Tibial nerve (tissue), 4 donors: Measurements from ENCODE around the gene AGRP. TPM values are rescaled to one million over a fixed set of nuclear protein-coding genes. Genes with fewer than 3 reads are reported as not detected.
A peak's percentile ranks its signal among the peaks of the same experiment; 100 is the strongest.
"Not testable (repeated sequence)": the region's sequence is repeated elsewhere in the genome, so short reads cannot be mapped to it uniquely, and the experiment has no call there.

ENCODE experiments used
- DNase-seq, 2 donors: peaks; one replicate each; pipeline ENCODE4 v3.0.0-alpha.2; 2019; ENCODE audit warnings: low spot score in 2 of 2
- H3K27ac ChIP-seq, 4 donors: fragments of 200-600 bp; sonication (generic) in 3 of 4; one replicate each; pipeline ENCODE4 v1.5.1; 2017 to 2019; ENCODE audit warnings: mild to moderate bottlenecking in 1 of 4
- H3K27me3 ChIP-seq, 2 donors: fragments of 200-600 bp; sonication (generic) in 1 of 2; one replicate each; pipeline versions ENCODE4 v1.5.1 to v1.6.0; 2017 to 2019
- H3K36me3 ChIP-seq, 3 donors: fragments of 200-600 bp; sonication (generic); one replicate each; pipeline ENCODE4 v1.5.1; 2018 to 2019
- H3K4me1 ChIP-seq, 4 donors: fragments of 200-600 bp; sonication (generic) in 3 of 4; one replicate each; pipeline ENCODE4 v1.5.1; 2017 to 2019
- H3K4me3 ChIP-seq, 4 donors: fragments of 200-600 bp; sonication (generic) in 3 of 4; one replicate each; pipeline ENCODE4 v1.5.1; 2017 to 2019; ENCODE audit warnings: mild to moderate bottlenecking in 1 of 4, moderate library complexity in 1 of 4
- H3K9me3 ChIP-seq, 4 donors: fragments of 200-600 bp; sonication (generic) in 3 of 4; one replicate each; pipeline ENCODE4 v1.5.1; 2017 to 2019
- EP300 ChIP-seq, 2 donors: sonication (generic); formaldehyde crosslinking; IDR thresholded peaks; one replicate each; pipeline ENCODE4 v1.6.1; 2017; ENCODE audit warnings: antibody characterized with exemption in 2 of 2, mild to moderate bottlenecking in 1 of 2
- POLR2A ChIP-seq, 2 donors: fragments of 450-650 bp; IDR thresholded peaks; one replicate each; pipeline ENCODE4 v1.6.1; 2017; ENCODE audit warnings: antibody characterized with exemption in 2 of 2, mild to moderate bottlenecking in 2 of 2, moderate library complexity in 2 of 2
- WGBS, 2 donors: methylation state at CpG; one replicate each; pipeline ENCODE4 v1.1.5; 2018; 5-methylcytosine and 5-hydroxymethylcytosine counted together
- total RNA-seq, 4 donors: library from RNA; depleted of rRNA; stranded (reverse); fragments of >200 nt; gene quantifications; one replicate each; pipeline ENCODE4 v1.1.0, GENCODE V29; 2016
- TF ChIP-seq, protein P1 (sequence below), 5 experiments: fragments of 200-600 bp in 3 of 5; fragments of 450-650 bp in 2 of 5; sonication (generic) in 3 of 5; IDR thresholded peaks; one replicate each; pipeline ENCODE4 v1.5.1; 2016 to 2019; ENCODE audit warnings: antibody characterized with exemption in 5 of 5, mild to moderate bottlenecking in 3 of 5, moderate library complexity in 2 of 5

The AGRP gene
- total RNA-seq, 4 donors from 2014 or later: not detected

DNA sequence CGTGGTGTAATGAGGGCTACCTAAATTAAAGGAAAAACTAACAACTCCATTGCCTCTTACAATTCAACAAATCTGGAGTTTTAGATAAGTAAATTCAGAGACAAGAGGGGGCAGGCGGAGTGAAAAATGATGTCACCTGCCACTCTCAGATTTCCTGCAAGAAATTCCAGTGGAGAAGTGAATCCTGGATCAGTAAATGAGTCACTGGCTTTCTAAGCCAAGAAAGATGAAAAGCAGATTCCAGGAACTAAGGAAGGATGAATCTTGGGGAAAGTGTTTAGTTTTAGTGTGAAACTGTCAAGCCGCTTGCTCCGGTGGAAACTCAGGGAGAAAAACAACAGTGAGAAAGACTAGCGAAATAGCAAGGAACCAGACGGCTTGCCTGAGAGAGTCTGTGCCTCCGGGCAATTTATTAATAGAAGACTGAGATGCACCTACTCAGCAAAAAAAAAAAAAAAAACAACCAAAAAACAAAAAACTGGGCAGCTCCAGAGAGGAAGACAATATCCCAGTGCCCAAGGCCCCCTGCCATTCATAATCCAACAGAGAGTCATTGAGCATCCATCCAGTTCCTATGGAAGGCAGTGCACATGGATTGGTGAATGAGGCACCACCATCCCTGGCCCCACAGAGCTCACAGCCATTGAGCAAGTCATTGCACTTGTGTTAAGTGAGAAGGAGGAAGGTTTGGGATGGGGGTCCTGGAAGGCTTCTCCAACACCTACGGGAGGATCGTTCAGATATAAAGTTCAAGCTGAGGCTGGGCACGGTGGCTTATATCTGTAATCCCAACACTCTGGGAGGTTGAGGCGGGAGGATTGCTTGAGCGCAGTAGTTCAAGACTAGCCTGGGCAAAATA, 33.2 kb upstream of the AGRP start:
- H3K9me3 ChIP-seq: no peaks in the 10 kb centered on the region
- WGBS, 2 donors: 77 to 80% methylated on average over 12 of the region's 12 CpGs
- no peak overlapping the region for H3K4me3 ChIP-seq
- peaks cover 0 to 8% (median 2%) of the 10 kb centered on the region in 4 donors for H3K4me1 ChIP-seq
- H3K27me3 ChIP-seq: no peaks in the 10 kb centered on the region
- TF ChIP-seq POLR2A (IDR thresholded peaks at IDR 0.05) (no peak), EP300 (IDR thresholded peaks at IDR 0.05) (no peak)
- TF ChIP-seq, protein P1, sequence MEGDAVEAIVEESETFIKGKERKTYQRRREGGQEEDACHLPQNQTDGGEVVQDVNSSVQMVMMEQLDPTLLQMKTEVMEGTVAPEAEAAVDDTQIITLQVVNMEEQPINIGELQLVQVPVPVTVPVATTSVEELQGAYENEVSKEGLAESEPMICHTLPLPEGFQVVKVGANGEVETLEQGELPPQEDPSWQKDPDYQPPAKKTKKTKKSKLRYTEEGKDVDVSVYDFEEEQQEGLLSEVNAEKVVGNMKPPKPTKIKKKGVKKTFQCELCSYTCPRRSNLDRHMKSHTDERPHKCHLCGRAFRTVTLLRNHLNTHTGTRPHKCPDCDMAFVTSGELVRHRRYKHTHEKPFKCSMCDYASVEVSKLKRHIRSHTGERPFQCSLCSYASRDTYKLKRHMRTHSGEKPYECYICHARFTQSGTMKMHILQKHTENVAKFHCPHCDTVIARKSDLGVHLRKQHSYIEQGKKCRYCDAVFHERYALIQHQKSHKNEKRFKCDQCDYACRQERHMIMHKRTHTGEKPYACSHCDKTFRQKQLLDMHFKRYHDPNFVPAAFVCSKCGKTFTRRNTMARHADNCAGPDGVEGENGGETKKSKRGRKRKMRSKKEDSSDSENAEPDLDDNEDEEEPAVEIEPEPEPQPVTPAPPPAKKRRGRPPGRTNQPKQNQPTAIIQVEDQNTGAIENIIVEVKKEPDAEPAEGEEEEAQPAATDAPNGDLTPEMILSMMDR (IDR thresholded peaks at IDR 0.05): no peak
- H3K27ac ChIP-seq: no peak overlapping the region
- no peaks in the 10 kb centered on the region for H3K36me3 ChIP-seq
- DNase-seq: no peak

DNA sequence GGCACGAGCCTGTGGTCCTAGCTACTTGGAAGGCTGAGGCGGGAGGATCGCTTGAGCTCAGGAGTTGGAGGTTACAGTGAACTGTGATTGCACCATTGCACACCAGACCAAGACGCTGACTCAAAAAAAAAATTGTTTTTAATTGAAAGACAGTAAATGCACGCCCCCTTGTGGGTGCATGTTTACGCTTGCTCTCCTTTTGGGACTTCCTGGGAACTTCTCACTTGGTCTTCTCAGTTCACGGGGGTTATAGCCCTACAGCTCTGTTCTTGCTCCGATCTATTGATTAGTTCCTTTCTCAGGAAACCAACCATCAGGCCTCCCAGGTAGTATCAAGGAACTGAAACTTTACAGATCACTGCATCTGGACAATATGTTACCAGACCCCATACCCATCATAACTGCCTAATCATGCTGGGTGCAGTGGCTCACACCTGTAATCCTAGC, 31.1 kb upstream of the AGRP start:
- 7 to 12% methylated on average over 8 of the region's 8 CpGs for WGBS, 2 donors
- H3K4me1 ChIP-seq: peaks cover 0 to 8% (median 0%) of the 10 kb centered on the region in 4 donors
- TF ChIP-seq, protein P1 (IDR thresholded peaks at IDR 0.05): peak; percentile 51 to 71 (median 53)
- peak in 1 of 2 donors; percentile 34 for TF ChIP-seq EP300 (IDR thresholded peaks at IDR 0.05)
- TF ChIP-seq POLR2A (IDR thresholded peaks at IDR 0.05): no peak
- no peaks in the 10 kb centered on the region for H3K36me3 ChIP-seq
- no peak overlapping the region for H3K4me3 ChIP-seq
- no peak overlapping the region for H3K27ac ChIP-seq
- H3K9me3 ChIP-seq: no peaks in the 10 kb centered on the region
- DNase-seq: peak; percentile 66 to 90
- H3K27me3 ChIP-seq: no peaks in the 10 kb centered on the region

DNA sequence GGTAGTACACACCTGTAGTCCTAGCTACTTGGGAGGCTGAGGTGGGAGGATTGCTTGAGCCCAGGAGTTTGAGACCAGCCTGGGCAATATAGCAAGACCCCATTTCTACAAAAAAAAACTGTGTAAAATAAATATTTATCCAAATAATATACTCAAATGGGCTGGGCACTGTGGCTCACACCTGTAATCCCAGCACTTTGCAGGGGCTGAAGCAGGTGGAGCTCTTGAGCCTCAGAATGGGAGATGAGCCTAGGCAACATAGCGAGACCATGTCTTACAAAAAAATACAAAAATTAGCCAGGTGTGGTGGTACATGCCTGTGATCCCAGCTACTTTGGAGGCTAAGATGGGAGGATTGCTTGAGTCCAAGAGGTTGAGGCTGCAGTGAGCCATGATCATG, 30.5 kb upstream of the AGRP start:
- DNase-seq, H3K4me3 ChIP-seq, H3K9me3 ChIP-seq, H3K27ac ChIP-seq, H3K36me3 ChIP-seq, H3K4me1 ChIP-seq, H3K27me3 ChIP-seq: not testable (repeated sequence)
- WGBS, 2 donors: 94 to 100% methylated on average over 1 of the region's 1 CpG

DNA sequence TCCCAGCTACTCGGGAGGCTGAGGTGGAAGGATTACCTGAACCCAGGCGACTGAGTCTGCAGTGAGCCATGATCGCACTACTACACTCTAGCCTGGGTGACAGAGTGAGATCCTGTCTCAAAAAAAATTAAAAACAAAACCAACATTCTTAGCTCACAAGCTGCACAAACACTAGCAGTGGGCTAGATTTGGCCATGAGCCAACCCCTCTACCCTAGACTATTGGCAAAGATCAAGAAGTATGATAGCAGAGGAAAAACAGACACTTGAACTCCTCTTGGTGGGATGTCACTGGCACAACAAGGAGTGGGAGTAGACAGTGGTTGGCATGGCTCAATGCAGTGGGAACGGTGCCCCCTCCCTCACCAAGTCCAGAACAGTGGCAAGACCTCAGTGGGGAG, 25.7 kb upstream of the AGRP start:
- no peaks in the 10 kb centered on the region for H3K9me3 ChIP-seq
- H3K36me3 ChIP-seq: no peaks in the 10 kb centered on the region
- H3K27ac ChIP-seq: no peak overlapping the region
- no peak for DNase-seq
- H3K27me3 ChIP-seq: no peaks in the 10 kb centered on the region
- 76 to 80% methylated on average over 4 of the region's 4 CpGs for WGBS, 2 donors
- TF ChIP-seq EP300 (IDR thresholded peaks at IDR 0.05): no peak
- TF ChIP-seq POLR2A (IDR thresholded peaks at IDR 0.05): no peak
- TF ChIP-seq, protein P1 (IDR thresholded peaks at IDR 0.05): no peak
- H3K4me1 ChIP-seq: peaks cover 0 to 5% (median 1%) of the 10 kb centered on the region in 4 donors
- no peak overlapping the region for H3K4me3 ChIP-seq

DNA sequence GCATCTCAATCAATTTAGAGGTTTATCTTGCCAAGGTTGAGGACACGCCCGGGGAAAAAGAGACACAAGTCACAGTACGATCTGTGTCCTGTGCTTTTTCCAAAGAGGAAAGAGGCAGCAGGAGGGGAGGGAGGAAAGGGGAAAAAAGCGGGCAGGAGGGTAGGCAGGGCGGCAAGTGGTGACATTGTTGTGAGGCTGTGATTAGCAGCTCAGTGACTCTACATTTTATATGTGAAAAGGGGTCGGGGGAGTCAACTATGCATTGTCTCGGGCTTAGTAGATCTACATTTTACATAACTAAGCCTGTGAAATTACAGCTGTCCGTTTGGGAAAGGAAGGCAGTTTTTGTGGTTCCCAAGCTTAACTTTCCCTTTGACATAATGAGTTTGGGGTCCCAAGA, 23.1 kb upstream of the AGRP start:
- H3K27ac ChIP-seq: no peak overlapping the region
- H3K4me3 ChIP-seq: no peak overlapping the region
- TF ChIP-seq POLR2A (IDR thresholded peaks at IDR 0.05): no peak
- TF ChIP-seq EP300 (IDR thresholded peaks at IDR 0.05): no peak
- TF ChIP-seq, protein P1 (IDR thresholded peaks at IDR 0.05): no peak
- H3K9me3 ChIP-seq: no peaks in the 10 kb centered on the region
- no peaks in the 10 kb centered on the region for H3K27me3 ChIP-seq
- 41 to 53% methylated on average over 8 of the region's 8 CpGs for WGBS, 2 donors
- H3K4me1 ChIP-seq: peaks cover 0 to 9% (median 0%) of the 10 kb centered on the region in 4 donors
- H3K36me3 ChIP-seq: peaks cover 0 to 5% (median 0%) of the 10 kb centered on the region in 3 donors
- no peak for DNase-seq
